Fibroblast of skin of back (primary cell): Measurements from ENCODE around the gene LARP1. TPM values are rescaled to one million over a fixed set of nuclear protein-coding genes. Genes with fewer than 3 reads are reported as not detected.
"Not testable (repeated sequence)": the region's sequence is repeated elsewhere in the genome, so short reads cannot be mapped to it uniquely, and the experiment has no call there.

Experiments
- DNase-seq: peaks from one replicate; pipeline ENCODE4 v3.0.0-alpha.2; 2013
- polyA plus RNA-seq, 2 experiments: library from polyadenylated mRNA; unstranded; fragments of 120-200 nt; gene quantifications; one replicate each; pipeline ENCODE4 v1.2.1, GENCODE V29; 2013; ENCODE audit not compliant: insufficient read length in 2 of 2

Gene LARP1
- polyA plus RNA-seq (2013, experiment 1 of 2; ENCODE audit: insufficient read length), result 134 TPM
- 95.2 TPM for polyA plus RNA-seq (2013, experiment 2 of 2; ENCODE audit: insufficient read length)

GRCh38 chr5:154755361-154756008 lies at the start of gene LARP1:
LARP1 (plus strand) TSS chr5:154755377; CDS start chr5:154755758, 381 bp downstream.
- no peak for DNase-seq

- no peak for DNase-seq
Observed at GRCh38 chr5:154706416-154706815, 48.8 kb upstream of the LARP1 start.

- no peak for DNase-seq
Observed at GRCh38 chr5:154707641-154708040, 47.5 kb upstream of the LARP1 start.

GRCh38 chr5:154708207-154708606 lies 47.0 kb upstream of the LARP1 start:
- DNase-seq, result no peak

- DNase-seq, result no peak
Observed at GRCh38 chr5:154708846-154709245, 46.3 kb upstream of the LARP1 start.

- DNase-seq, result no peak
Observed at GRCh38 chr5:154709368-154710305, 45.5 kb upstream of the LARP1 start.

- DNase-seq, result no peak
Observed at GRCh38 chr5:154712518-154713437, 42.4 kb upstream of the LARP1 start.

GRCh38 chr5:154713615-154714125 lies 41.5 kb upstream of the LARP1 start:
- no peak for DNase-seq

GRCh38 chr5:154714266-154714986 lies 40.8 kb upstream of the LARP1 start:
- peak; percentile 64 for DNase-seq

- no peak for DNase-seq
Observed at GRCh38 chr5:154721481-154722058, 33.6 kb upstream of the LARP1 start.

- no peak for DNase-seq
Observed at GRCh38 chr5:154722097-154722496, 33.1 kb upstream of the LARP1 start.

GRCh38 chr5:154722936-154723335 lies 32.2 kb upstream of the LARP1 start:
- DNase-seq, result no peak

GRCh38 chr5:154723740-154724505 lies 31.3 kb upstream of the LARP1 start:
- peak; percentile 7 for DNase-seq

- no peak for DNase-seq
Observed at GRCh38 chr5:154727361-154727760, 27.8 kb upstream of the LARP1 start.

GRCh38 chr5:154728939-154729588 lies 26.1 kb upstream of the LARP1 start:
- no peak for DNase-seq

- no peak for DNase-seq
Observed at GRCh38 chr5:154729613-154730012, 25.6 kb upstream of the LARP1 start.

GRCh38 chr5:154730761-154731160 lies 24.4 kb upstream of the LARP1 start:
- not testable (repeated sequence) for DNase-seq

- DNase-seq, result no peak
Observed at GRCh38 chr5:154732212-154732611, 23.0 kb upstream of the LARP1 start.

- no peak for DNase-seq
Observed at GRCh38 chr5:154734370-154735248, 20.6 kb upstream of the LARP1 start.
